HG03460 (cell line): Measurements from ENCODE around the gene KLHDC7A.

Experiments
- ATAC-seq: cut with Tn5 transposase; IDR thresholded peaks from one replicate; pipeline ENCODE4 v1.9.1; 2021; ENCODE audit not compliant: unreplicated experiment

The KLHDC7A gene

DNA sequence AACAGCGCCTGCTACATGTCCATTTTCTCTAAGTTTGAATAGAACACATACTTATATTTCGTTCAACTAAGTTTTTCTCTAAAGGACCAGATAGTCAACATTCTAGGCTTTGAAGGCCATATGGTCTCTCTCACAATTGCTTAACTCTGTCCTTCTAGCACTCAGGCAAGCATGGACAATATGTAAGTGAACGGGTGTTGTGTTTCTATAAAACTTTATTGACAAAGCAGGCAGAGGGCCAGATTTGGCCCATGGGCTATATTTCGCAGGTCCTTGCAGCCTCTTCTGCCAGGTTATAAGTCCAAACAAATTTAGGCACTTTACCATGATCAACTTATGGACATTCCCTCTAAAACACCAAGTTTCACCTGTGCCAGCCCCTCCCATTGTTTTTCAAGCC is 21.1 kb downstream of the KLHDC7A start:
- no peak for ATAC-seq

DNA sequence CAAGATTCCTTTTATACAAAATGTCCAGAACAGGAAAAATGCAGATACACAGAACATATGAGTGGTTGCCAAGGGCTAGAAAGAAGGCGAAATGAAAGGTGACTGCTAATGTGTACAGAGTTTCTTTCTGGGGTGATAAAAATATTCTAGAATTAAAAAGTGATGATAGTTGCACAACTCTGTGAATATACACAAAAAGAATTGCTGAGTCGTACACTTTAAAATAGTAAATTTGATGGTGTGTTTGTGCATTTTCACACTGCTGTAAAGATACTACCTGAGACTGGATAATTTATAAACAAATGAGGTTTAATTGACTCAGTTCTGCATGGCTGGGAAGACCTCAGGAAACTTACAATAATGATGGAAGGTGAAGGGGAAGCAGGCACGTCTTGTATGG is 23.9 kb downstream of the KLHDC7A start:
- no peak for ATAC-seq

DNA sequence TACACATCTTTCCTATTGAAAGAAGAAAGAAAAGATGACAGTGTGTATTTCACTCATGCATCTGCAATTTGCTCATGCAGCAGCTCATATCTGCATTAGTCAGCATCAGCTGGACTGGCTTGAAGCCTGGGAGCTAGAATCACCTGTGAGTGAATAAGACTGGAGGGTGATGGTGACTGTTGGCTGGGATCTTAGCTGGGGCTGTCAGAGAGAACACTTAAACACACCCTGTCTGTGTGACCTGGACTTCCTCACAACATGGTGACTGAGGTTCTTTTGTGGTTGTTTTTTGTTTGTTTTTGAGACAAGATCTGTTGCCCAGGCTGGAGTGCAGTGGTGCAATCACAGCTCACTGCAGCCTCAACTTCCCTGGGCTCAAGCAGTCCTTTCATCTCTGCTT is 24.9 kb downstream of the KLHDC7A start:
- ATAC-seq = no peak

DNA sequence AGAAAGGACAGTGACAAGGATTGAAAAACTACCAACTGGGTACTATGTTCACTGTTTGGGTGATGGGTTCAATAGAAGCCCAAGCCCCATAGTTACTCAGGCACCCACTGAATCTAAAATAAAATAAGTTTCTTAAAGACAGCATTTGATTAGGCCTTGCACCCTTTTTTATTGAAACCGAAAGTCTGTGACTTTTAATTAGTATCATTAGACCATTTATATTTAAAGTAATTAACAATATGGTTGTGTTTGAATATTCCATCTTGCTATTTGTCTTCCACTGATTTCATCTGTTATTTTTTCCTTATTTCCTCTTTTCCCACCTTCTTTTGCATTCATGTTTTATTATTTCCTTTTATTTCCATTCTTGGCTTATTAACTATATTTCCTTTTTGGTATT is 27.4 kb downstream of the KLHDC7A start:
- ATAC-seq = no peak

DNA sequence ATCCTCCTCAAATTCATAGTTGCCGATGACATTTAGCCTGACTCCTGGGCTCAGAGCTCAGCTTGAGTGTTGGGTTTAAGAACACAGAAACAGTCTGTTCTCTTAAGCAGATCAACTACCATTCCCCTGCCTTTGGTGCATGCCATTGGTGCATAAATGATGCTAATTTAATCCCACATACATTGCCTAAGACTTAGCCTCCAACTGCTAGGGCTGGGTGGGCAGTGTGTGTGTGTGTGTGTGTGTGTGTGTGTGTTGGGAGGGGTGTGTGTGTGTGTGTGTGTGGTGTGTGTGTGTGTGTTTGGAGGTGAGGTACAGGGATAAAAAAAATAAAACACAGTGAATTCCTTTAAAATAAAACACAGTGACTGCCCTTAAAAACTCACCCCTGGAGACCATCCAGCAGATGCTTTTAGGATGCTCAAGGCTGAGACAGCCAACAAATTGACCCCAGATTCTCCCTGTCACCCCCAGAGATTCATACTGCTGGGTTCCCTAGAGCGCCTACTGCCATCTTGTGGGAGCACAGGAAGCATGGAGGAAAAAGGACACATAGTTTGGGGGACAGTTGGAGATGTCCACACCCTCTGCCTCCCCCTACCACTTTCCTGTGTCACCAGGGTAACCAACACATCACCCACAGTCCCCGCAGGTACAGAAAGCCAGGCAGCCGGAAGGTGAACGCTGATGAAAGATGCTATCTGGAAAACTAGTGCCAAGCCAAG is 30.6 kb downstream of the KLHDC7A start:
- no peak for ATAC-seq

DNA sequence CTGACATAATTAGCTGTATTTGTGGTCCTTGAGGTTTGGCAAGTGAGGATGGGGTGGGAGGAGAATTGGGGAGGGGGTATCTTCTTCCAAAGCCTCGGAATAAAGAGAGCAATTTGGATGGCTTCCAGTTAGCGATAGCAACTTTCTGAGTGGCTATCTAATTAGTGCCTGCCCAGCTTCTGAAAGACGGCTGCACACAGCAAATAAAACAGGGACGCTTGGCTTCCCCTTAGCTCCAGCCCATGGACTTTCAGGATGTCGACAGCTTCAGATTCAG is 31.1 kb downstream of the KLHDC7A start:
- ATAC-seq = no peak

DNA sequence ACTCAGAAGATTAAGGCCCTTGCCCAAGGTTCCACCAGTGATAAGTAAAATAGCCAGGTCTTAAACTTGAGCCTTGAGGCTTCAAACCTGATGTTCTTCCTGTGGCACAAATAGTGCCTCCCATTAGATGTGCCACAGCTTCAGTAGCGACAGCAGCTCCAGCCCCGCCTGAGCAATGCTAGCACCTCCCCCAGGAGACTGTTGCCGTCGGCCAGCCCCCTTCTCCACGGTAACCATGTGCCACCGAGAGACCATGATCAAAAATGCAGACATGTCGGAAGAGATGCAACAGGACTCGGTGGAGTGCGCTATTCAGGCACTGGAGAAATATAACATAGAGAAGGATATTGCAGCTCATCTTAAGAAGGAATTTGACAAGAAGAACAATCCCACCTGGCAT is 32.2 kb downstream of the KLHDC7A start:
- ATAC-seq = no peak

DNA sequence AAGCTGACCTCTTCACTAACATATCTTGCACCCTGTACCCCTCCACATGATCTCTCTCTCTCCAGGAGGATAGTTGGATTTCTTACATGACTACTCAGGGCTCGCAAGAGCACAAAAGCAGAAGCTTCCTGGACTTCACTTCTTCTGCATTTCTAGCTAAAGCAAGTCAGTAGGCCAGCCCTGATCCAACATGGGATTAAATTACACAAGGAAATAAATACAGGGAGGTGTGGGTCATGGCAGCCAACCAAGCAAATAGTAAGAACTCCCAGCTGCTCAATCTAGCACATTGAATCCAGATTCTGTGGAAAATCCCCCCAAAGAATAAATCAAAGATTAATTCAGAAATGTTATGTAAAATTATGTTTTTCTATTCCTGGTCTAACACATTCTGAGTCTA is 33.3 kb downstream of the KLHDC7A start:
- ATAC-seq = no peak

DNA sequence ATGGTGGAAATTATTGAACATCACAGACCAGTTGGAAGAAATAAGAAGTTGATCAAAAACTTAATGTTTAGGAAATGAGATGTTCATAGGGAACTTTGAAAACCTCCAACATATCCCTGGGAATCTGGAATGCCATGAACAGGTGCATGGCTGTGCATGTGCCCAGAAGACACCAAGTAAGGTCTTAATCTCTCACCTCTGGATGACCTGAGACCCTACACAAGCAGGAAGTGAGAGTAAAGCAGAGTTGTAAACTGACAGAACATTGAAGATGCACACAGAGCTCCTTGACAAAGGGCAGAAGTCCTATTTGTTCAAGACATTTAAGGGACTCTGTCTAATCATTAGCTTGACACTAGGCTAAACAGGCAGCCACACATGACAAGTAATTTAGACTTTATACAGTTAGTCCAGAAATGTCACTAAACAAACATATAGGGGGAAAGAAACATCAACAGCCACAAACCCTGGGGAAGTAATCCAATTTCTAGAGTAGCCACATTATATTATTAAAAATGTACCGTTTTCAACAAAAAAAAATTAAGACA is 34.5 kb downstream of the KLHDC7A start:
- ATAC-seq = no peak

DNA sequence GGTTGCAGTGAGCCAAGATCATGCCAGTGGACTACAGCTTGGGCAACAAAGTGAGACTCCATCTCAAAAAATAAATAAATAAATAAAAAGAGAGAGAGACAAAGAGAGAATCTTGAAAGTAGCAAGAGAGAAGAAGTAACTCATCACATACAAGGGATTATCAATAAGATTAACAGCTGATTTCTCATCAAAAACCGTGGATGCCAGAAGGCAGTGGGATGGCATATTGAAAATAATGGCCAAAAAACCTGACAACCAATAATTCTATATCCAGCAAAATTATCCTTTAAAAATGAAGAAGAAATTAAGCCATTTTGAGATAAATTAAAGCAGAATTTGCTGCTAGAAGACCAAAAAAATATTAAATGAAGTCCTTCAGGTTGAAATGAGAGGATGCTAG is 35.7 kb downstream of the KLHDC7A start:
- no peak for ATAC-seq

DNA sequence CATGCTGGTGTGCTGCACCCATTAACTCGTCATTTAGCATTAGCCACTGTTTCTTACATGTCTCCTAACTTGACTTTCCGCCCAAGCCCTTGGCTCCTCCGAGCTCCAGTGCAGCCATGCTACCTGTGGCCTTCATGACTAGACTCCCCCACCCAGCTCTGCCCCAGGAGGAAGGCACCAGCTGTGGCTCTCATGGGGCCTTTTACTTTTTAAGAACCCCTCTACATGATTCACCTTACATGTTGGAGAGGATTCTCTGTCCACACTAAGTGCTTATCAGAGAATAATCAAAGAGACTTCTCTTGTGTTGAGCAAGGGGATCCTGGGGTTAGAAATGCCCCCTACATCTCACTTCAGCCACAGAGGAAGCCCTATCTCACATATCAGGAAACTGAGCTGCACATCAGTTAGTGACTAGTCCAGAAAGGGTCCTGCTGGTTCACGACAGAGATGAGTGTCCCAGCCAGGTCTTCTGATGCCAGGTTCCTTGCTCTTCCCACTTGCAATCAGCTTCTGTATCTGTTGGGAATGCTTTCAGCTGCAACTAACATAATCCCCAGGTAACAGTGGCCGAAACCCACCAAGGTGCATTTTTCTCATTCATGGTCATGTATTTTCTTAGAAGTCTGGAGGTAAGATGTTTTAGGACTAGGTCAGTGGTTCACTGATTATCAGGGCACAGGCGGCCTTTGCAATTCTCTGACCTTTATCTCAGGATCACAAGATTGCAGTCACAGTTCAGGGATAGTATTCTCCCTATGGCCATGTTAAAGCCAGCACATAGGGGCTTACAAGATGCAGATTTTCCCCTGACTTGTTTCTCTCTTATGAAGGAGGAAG is 45.9 kb downstream of the KLHDC7A start:
- ATAC-seq = no peak

DNA sequence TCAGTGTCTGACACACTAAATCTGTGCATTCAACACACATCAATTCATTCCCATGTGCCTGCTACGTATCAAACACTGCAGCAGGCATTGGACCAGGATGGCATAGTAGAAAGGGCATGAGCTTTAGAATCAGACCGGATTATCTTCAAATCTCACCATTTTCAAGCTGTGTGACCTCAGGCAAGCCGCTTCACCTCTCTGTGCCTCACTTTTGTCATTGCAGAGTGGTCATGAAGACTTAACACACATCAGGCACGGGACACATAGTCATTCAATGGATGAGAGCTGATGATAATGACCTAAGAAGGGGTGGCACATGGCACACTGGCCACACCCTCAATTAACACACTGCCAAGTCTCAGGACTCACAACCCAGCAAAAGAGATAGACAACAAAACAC is 46.8 kb downstream of the KLHDC7A start:
- ATAC-seq = no peak

DNA sequence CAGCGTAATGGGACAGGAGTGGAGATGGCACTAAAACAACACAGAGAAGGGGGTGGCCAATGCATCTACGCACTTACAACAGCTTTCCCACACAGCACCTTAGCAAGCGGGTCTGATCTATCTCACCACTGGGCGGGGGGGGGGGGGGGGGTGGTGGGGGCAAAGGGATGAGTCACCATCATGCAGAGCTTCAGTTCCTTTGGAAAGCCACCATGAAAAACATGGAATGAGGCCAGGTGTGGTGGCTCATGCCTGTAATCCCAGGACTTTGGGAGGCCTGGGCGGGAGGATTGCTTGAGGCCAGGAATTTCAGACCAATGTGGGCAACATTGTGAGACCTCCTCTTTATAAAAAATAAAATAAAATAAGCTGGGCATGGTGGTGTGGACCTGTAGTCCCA is 47.2 kb downstream of the KLHDC7A start:
- no peak for ATAC-seq

DNA sequence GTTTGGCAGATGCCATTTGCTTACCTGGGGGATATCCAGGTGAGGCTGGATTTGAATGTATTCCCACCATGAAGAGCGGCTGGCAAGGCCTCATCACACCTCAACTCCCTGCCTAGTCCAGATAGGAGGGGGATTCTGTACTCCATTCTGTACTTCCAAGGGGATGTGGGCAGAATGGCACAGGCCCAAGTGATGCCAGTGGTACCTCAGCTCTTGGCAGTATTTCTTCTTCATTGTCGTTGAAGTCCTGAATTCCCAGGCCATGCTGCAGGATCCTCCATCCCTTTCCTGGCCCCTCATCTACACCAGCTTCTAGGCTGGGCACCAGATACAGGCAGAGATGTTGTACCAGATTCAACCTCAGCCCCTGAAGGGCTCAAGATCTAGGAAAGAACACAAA is 47.9 kb downstream of the KLHDC7A start:
- no peak for ATAC-seq

DNA sequence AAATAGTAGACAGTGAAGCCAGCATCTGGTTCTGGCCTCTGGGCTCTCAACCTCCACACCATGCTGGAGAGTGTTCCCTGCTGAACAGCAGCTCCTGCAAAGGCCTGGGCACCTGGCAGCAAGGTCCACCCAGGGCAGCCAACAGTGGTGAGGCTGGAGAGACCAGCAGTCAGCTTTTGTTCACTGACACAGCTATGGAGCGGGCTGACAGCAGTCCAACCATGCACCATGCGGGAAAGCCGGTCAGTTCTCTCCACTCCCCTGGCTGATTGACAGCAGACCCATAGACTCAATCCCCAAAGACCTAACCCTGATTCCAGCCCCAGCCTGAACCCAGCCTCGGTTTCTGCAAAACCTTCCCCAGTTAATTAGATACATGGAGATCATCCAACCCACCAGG is 49.0 kb downstream of the KLHDC7A start:
- no peak for ATAC-seq

DNA sequence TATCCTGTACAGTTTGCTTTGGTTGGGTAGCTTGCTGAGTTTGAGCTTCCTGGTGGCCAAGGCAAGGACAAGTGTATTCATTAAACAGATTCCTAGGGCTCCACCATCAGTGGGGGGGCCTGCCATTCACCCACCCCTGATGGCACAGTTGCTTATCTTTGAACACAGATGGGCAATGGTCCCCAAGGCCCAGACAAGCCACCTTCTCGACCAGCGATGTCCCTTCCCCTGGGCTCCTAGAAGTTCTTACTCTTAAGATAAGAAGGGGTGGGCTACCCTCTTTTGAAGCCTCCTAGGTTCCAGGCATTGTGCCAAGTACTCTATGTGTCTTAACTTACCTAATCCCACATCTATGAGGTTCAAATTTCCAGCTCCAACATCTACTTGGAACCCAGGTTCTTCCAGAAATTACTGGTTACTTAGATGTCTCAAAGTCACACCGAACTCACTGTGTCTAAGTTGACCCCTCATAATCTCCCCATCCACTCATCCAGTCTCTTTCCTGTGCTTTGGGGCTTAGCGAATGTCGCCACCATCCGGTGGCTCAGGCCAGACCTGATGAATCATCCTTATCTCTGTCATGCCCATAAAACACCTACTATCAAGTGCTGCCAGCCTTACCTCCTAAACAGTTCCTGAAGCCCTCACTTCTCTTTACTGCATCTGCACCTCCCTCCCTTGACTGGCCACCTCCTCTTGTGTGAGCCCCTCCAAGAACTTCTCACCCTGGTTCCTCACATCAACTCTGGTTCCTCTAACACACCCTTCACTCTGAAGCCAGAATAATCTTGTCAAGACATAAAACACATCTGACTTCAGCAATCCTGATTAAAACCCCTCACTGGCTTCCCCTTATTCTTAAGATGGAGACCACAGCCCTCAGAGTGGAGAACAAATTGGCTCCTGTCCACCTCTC is 50.1 kb downstream of the KLHDC7A start:
- no peak for ATAC-seq

DNA sequence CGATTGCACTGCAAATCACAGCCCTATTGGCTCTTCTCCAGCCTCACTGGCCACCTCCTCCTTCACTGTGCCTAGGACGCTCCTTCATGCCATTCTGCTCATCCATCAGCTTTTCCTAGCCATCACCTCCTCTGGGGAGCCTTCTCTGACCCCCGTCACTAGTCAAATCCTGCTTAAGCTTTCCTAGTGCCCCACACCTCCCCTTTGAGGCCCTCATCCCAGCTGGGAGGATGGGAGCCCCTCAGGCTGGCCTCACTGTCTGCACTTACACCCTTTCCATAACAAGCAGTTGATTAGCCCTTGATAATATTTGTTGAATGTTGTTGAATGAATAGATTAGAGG is 50.7 kb downstream of the KLHDC7A start:
- no peak for ATAC-seq

DNA sequence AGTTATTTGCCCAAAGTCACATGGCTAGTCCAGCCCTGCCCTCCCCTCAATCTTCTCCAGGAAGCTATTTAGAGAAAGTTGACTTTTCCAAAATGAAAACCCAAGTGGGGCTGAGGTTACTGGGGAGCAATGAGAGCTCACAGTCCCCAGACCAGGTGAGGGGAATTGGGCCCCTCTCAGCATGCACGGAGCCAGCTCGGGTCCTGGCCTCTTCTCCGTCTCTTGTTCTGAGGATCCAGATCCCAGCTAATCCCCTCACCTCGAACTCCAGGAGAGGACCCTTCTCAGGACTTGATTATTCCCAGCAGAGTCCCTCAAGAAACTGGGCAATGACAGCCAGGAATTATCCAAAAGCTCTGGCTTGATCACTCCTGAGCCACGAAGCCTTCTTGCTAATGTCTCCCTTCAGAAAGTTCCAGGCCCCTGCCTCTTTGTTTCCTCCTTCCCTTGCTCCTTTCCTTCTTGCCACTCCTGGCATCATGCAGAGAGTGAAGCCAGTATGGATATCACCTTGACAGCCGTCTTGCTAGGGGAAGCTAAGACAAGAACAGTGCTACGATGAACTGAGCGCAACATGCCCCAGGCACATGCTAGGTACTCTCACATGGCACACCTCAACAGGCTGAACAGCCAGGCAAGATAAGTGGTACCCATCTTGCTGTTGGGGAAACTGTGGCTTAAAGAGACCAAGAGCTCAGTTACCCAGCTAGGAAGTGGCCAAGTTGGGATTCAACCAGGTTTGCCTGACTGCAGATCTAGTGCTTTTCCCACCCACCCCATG is 51.9 kb downstream of the KLHDC7A start:
- ATAC-seq = no peak

DNA sequence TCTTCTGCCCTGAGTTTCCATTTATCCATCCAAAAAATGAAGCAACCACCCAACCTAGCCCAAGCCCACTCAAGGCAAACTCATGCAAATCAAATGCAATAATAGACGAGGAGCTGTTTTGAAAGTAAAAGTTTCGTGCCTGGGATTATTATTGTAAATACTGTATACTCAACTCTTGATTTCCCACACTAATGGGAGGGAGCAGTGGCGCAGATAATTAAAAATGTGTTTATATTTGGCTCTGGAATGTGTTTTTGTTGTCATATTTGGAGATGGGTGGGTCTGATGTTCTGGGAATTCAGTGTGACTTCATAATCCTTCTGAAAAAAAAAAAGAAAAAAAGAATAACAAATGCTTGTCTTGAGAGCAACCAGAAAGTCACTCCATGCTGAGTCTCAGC is 52.5 kb downstream of the KLHDC7A start:
- no peak for ATAC-seq

DNA sequence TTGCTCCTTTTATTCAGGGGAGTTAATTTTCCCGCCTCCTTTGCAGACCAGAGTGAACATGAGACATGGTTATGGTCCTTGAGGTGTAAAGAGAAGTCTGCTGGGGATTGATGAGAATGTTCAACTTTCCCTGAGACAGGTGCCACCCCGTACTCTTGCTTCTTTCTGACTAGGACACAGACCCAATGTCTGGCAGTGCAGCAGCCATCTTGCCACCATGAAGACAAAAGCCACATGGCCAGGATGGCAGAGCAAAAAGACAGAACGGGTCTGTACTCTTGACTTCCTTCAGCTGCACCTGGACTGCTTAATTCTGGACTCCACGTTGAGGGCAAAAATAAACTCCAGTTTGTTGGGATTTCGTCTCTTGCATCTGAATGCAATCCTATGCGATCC is 54.1 kb downstream of the KLHDC7A start:
- ATAC-seq = no peak
